NT2/D1 (cell line): ENCODE data around the gene SLC9A8.

Experiments
- YY1 ChIP-seq: IDR thresholded peaks from 2 replicates; pipeline ENCODE4 v1.6.1; 2011; ENCODE audit not compliant: insufficient read length, insufficient read depth
- ZNF274 ChIP-seq: IDR thresholded peaks from 2 replicates; pipeline ENCODE4 v1.6.1; 2011; ENCODE audit warnings: mild to moderate bottlenecking, low read depth, low read length

DNA sequence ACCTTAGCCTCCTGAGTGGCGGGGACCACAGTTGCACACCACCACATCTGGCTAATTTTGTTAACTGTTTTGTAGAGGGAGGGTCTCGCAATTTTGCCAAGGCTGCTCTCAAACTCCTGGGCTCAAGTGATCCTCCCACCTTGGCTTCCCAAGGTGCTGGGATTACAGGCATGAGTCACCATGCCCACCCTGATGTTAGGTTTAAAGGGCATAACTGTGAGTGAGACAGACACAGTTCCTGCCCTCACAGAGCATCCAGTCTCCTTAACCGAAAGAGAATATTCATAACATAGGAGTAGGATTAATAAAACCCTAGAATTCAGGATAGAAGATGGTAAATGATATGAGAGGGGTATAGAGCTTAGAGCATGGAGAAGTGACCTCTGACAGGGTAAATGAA is 105.8 kb downstream of the SLC9A8 start:
- TF ChIP-seq ZNF274 (no peak), YY1 (no peak)
